Common myeloid progenitor, CD34-positive (primary cell): ENCODE data around the gene TLL1.

Experiments
- CTCF ChIA-PET: fragments of 350-600 bp; sonication (Branson Sonifier 250); formaldehyde crosslinking; loops from one replicate; lab custom pipeline; 2021; ENCODE audit warnings: antibody characterized with exemption; lab: Charles Lee
- POLR2A ChIA-PET: fragments of 350-600 bp; sonication (Branson Sonifier 250); formaldehyde crosslinking; loops from one replicate; lab custom pipeline; 2021; ENCODE audit warnings: antibody characterized with exemption; lab: Charles Lee
- DNase-seq, 3 donors: peaks; one replicate each; pipeline versions ENCODE4 v3.0.0 to v3.0.0-alpha.2; 2013
- H3K27ac ChIP-seq, 2 experiments: 1 replicate in 1 of 2; 2 replicates in 1 of 2; pipeline ENCODE4 v1.7.0; 2013; ENCODE audit warnings: inconsistent platforms in 2 of 2, low read length in 2 of 2, mild to moderate bottlenecking in 2 of 2, low read depth in 1 of 2, moderate library complexity in 1 of 2; ENCODE audit not compliant: severe bottlenecking in 2 of 2, insufficient read depth in 1 of 2, poor library complexity in 1 of 2
- H3K27me3 ChIP-seq, 5 experiments: replicated peaks in 2 of 5; 1 replicate in 3 of 5; 2 replicates in 2 of 5; pipeline versions ENCODE4 v1.6.1 to v1.7.0; 2013; ENCODE audit warnings: low read length in 4 of 5, mild to moderate bottlenecking in 2 of 5, moderate library complexity in 2 of 5, inconsistent platforms in 1 of 5; ENCODE audit not compliant: insufficient read depth in 5 of 5, control insufficient read depth in 4 of 5
- H3K36me3 ChIP-seq, 4 experiments: 1 replicate in 2 of 4; 2 replicates in 2 of 4; pipeline versions ENCODE4 v1.6.1 to v1.7.0; 2013; ENCODE audit warnings: low read length in 3 of 4, control low read depth in 1 of 4, mild to moderate bottlenecking in 1 of 4; ENCODE audit not compliant: control insufficient read depth in 4 of 4, insufficient read depth in 4 of 4
- H3K4me1 ChIP-seq, 4 experiments: 1 replicate in 3 of 4; 2 replicates in 1 of 4; pipeline versions ENCODE4 v1.6.1 to v1.7.1; 2013; ENCODE audit warnings: low read length in 3 of 4, mild to moderate bottlenecking in 3 of 4, control low read depth in 1 of 4, inconsistent platforms in 1 of 4, moderate library complexity in 1 of 4; ENCODE audit not compliant: control insufficient read depth in 4 of 4, insufficient read depth in 4 of 4; ENCODE audit errors: control extremely low read depth in 1 of 4
- H3K4me3 ChIP-seq, 7 experiments: 1 replicate in 4 of 7; 2 replicates in 3 of 7; pipeline versions ENCODE4 v1.5.1 to v1.7.0; 2013; ENCODE audit warnings: mild to moderate bottlenecking in 7 of 7, low read length in 6 of 7, moderate library complexity in 6 of 7, inconsistent platforms in 2 of 7, low read depth in 2 of 7, control low read depth in 1 of 7; ENCODE audit not compliant: insufficient read depth in 4 of 7, control insufficient read depth in 1 of 7; ENCODE audit errors: extremely low read depth in 1 of 7
- H3K9me3 ChIP-seq, 5 experiments: 1 replicate in 4 of 5; 2 replicates in 1 of 5; pipeline versions ENCODE4 v1.6.1 to v1.7.1; 2013; ENCODE audit warnings: low read length in 4 of 5, mild to moderate bottlenecking in 2 of 5, inconsistent platforms in 1 of 5, low read depth in 1 of 5, moderate library complexity in 1 of 5; ENCODE audit not compliant: control insufficient read depth in 4 of 5, insufficient read depth in 2 of 5; ENCODE audit errors: control extremely low read depth in 1 of 5
- WGBS: methylation state at CpG from one replicate; pipeline ENCODE4 v1.1.5; 2013; ENCODE audit not compliant: insufficient coverage; 5-methylcytosine and 5-hydroxymethylcytosine counted together

The TLL1 gene

DNA sequence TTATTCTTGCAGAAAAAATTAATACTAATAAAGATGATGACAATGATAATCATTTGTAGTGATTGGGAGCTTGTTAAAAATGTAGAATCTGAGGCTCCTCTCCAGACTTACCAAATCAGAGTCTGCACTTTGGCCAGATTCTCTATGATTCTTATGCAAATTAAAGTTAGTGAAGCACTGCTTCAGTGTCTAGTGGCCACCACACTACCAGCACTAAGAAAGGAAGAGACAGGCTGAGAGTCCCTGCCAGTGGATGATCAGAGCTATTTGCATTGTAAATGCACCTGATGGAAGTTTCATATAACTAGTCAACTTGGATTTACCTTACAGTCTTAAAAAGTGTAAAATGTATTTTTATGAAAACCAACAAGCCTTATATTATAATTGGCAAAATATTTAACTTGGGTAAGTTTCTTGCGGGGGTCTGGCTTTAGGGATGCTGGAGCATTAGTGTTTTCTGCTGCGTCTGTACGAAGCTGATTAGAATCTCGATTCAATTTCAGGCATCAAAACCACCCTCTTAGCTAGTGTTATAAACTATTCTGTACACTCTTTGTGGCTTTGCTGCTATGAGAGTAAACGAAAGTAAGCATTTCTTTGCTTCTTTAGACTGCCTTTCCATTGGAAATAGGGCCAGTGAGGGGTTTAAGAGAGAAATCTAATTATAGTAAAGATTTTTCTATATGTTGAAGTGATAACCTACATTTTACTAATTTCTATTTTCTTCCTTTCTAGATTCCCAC, 114.1 kb downstream of the TLL1 start:
- no peak overlapping the region for H3K4me3 ChIP-seq
- CTCF ChIA-PET, result no interaction called here
- H3K4me1 ChIP-seq, result no peaks in the 10 kb centered on the region
- no peak overlapping the region for H3K27ac ChIP-seq
- no CpG with 5 or more reads among the region's 5 CpGs for WGBS
- peaks cover 0 to 2% (median 0%) of the 10 kb centered on the region in 5 experiments for H3K27me3 ChIP-seq
- H3K36me3 ChIP-seq, result no peaks in the 10 kb centered on the region
- H3K9me3 ChIP-seq, result no peaks in the 10 kb centered on the region
- DNase-seq, result no peak
- POLR2A ChIA-PET, result no interaction called here

DNA sequence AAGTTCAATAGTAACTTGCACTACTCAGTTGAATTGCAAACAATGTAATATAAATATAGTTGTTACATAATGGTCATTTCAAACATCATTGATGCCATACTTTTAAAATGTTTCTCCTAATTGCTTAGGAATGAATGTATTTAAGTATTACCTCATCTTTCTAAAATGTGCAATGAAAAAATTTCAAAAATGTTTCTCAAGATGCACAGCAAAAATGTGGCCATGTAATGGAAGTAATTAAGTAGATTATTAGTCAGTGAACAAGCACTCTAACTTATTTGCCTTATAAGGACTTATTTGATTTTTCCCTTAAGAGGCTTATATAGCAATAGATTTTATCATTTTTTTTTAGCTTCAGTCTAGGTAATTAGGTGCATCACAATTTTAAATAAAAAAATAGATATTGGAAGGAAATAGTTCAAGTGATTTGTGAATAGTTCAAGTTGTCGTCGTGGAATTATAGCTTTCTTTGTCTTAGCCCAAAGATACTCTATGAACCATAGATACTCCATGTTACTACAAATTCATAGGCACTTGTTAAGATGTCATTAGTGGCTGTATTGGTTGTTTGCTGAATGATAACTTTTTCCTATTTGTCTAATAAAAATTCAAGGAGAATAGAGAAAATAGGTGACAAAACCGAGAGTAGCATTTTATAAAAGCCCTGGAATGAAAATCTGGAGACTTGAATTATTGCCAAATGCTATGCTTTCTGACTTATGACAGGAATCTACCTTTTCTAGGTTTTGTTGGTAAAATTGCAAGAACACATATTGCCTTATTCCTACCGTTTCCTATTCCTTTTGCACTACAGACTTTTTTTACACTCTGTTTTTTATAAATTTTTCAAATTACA, 118.5 kb downstream of the TLL1 start:
- peaks cover 0 to 2% (median 0%) of the 10 kb centered on the region in 5 experiments for H3K27me3 ChIP-seq
- ChIA-PET CTCF (no interaction called here), POLR2A (no interaction called here)
- H3K4me3 ChIP-seq, result no peak overlapping the region
- H3K9me3 ChIP-seq, result no peaks in the 10 kb centered on the region
- DNase-seq, result no peak
- 100% methylated on average over 1 of the region's 4 CpGs for WGBS
- no peaks in the 10 kb centered on the region for H3K4me1 ChIP-seq
- no peaks in the 10 kb centered on the region for H3K36me3 ChIP-seq
- no peak overlapping the region for H3K27ac ChIP-seq

DNA sequence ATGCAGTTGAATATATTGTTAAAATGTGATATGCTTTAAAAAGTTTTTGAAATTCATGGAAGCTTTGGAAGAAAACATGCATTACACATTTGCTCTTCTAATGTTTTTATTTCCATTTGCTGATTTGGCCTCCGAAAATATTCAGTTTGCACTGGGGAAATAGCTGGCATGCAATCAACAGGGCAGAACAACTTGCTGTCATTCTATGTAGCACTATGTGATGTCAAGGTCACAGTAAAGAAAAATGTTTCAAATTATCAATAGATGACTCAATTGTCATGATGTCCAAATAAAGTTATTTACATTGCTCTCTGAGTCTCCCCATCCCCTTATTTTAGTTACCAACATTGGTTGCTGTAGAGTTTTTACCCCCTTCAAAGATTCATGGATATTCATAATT, 119.2 kb downstream of the TLL1 start:
- Histone ChIP-seq H3K27me3 (no peaks in the 10 kb centered on the region), H3K9me3 (no peaks in the 10 kb centered on the region), H3K4me1 (no peaks in the 10 kb centered on the region), H3K27ac (no peak overlapping the region), H3K36me3 (no peaks in the 10 kb centered on the region), H3K4me3 (no peak overlapping the region)
- ChIA-PET POLR2A (no interaction called here), CTCF (no interaction called here)
- no peak for DNase-seq
- WGBS, result no CpG with 5 or more reads among the region's 1 CpG

DNA sequence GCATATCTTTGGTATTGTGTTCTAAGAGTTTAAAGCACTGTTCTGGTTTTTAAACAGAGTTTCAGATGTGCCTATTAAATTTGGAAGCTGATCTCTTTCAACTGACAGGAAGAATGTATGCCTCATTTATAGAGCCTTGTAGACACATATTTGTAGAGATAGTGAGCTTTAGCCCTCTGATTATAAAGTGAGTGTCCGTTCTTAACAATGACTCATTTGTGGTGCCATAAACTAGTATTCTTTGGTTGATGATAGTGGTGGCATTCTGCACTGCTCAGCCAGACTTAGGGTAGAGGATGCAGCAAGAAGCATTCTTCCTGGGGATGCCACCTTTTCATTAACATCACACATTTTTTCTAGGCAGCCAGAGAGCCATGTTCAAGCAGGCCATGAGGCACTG, 121.7 kb downstream of the TLL1 start:
- no peaks in the 10 kb centered on the region for H3K4me1 ChIP-seq
- no peaks in the 10 kb centered on the region for H3K27me3 ChIP-seq
- DNase-seq, result no peak
- no peak overlapping the region for H3K27ac ChIP-seq
- H3K9me3 ChIP-seq, result no peaks in the 10 kb centered on the region
- H3K36me3 ChIP-seq, result no peaks in the 10 kb centered on the region
- CTCF ChIA-PET, result no interaction called here
- no peak overlapping the region for H3K4me3 ChIP-seq
- WGBS, result no CpG with 5 or more reads among the region's 1 CpG
- POLR2A ChIA-PET, result no interaction called here

DNA sequence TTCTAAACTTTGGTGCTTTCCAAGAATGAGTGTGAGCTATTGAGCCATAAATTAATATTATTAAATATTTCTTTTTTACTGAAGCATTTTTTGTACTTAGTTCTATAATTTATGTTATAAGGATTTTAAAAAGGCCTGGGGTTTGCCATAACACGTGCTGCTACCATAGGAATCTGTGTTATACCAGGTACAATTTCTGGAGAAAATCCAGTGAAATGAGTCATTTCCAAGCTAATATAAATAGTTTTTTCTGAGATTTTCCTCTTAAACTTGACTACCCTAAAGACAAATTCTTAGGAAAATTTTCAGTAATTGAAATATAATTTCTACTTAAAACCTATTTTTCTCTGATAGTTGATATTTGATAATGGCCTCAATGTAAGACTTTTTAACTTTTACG, 130.8 kb downstream of the TLL1 start:
- CTCF ChIA-PET, result no interaction called here
- WGBS, result 100% methylated on average over 1 of the region's 2 CpGs
- no peak for DNase-seq
- POLR2A ChIA-PET, result no interaction called here
- Histone ChIP-seq H3K36me3 (no peaks in the 10 kb centered on the region), H3K27me3 (no peaks in the 10 kb centered on the region), H3K27ac (no peak overlapping the region), H3K4me3 (no peak overlapping the region), H3K4me1 (no peaks in the 10 kb centered on the region), H3K9me3 (no peaks in the 10 kb centered on the region)

DNA sequence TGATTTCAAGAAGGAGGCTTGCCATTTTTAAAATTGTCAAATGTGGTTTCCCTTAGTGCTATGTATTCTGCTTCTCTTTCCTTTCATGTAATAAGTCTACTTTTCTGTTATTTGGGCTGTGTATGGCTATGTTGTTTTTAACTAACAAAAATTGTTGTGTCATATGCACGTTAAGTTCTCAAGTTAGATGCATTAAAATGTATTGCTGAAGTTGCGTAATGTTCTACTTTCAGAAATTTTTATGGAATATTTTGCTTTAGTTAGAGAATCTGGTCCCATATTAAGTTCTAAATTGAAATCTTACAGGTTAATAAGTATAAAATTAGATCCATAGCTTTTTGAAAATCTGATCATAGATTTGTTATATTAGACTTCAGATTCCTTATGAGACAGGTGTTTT, 133.2 kb downstream of the TLL1 start:
- H3K27me3 ChIP-seq, result no peaks in the 10 kb centered on the region
- no peaks in the 10 kb centered on the region for H3K9me3 ChIP-seq
- H3K27ac ChIP-seq, result no peak overlapping the region
- DNase-seq, result no peak
- H3K4me1 ChIP-seq, result no peaks in the 10 kb centered on the region
- no peak overlapping the region for H3K4me3 ChIP-seq
- WGBS, result 88% methylated on average over 1 of the region's 2 CpGs
- CTCF ChIA-PET, result no interaction called here
- no peaks in the 10 kb centered on the region for H3K36me3 ChIP-seq
- POLR2A ChIA-PET, result no interaction called here

DNA sequence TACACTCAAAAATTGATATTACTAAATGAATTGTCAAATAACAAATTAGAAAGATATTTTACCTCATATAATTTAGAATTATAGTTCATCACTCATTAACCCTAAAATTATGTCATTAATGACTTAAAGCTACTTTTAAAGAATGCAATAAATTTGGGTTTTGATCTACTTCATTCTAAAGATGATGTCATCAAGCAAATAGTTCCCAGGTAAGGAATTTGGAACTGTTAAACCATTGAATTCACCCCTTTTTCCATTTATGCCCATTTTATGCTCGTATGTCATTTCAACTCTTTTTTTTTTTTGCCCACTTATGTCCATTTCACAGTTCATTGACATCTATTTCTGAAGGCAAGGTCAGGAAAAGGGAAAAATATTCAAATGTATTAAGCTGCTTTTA, 135.5 kb downstream of the TLL1 start:
- H3K4me3 ChIP-seq, result no peak overlapping the region
- ChIA-PET CTCF (interaction anchor here (0.7 kb wide), 1 partner anchor 134 kb away, joined by 3 read pairs; no protein-coding TSS in a partner anchor), POLR2A (no interaction called here)
- no peaks in the 10 kb centered on the region for H3K27me3 ChIP-seq
- H3K36me3 ChIP-seq, result no peaks in the 10 kb centered on the region
- no CpG with 5 or more reads among the region's 1 CpG for WGBS
- DNase-seq, result no peak
- no peak overlapping the region for H3K27ac ChIP-seq
- no peaks in the 10 kb centered on the region for H3K9me3 ChIP-seq
- H3K4me1 ChIP-seq, result no peaks in the 10 kb centered on the region
